T1000 (cell line): Measurements from ENCODE around the gene WAS.

Experiments used
- DNase-seq: peaks from one replicate; lab custom pipeline; 2025; ENCODE audit warnings: mixed read lengths; lab: John Stamatoyannopoulos, UW

WAS gene

GRCh38 chrX:48711929-48712505 is 28.4 kb downstream of the WAS start:
- no peak for DNase-seq

- no peak for DNase-seq
These were observed 30.2 kb downstream of the WAS start for GRCh38 chrX:48713847-48714246.

- no peak for DNase-seq
These were observed 31.0 kb downstream of the WAS start for GRCh38 chrX:48714573-48714972.

GRCh38 chrX:48715072-48715471 is 31.5 kb downstream of the WAS start:
- no peak for DNase-seq

GRCh38 chrX:48715876-48716502 is 32.4 kb downstream of the WAS start:
- no peak for DNase-seq

- no peak for DNase-seq
These were observed 36.4 kb downstream of the WAS start for GRCh38 chrX:48719958-48720357.

- DNase-seq: no peak
These were observed 37.1 kb downstream of the WAS start for GRCh38 chrX:48720577-48721250.

GRCh38 chrX:48721916-48722315 is 38.3 kb downstream of the WAS start:
- DNase-seq: no peak

- DNase-seq: no peak
These were observed 43.0 kb downstream of the WAS start for GRCh38 chrX:48726596-48726995.

- no peak for DNase-seq
These were observed 45.1 kb downstream of the WAS start for GRCh38 chrX:48728653-48729052.

GRCh38 chrX:48736303-48736702 is 52.7 kb downstream of the WAS start:
- no peak for DNase-seq

GRCh38 chrX:48736878-48737212 is 53.2 kb downstream of the WAS start:
- DNase-seq: no peak

- peak; percentile 92 for DNase-seq
These were observed 53.8 kb downstream of the WAS start for GRCh38 chrX:48737213-48737938.

- no peak for DNase-seq
These were observed 54.3 kb downstream of the WAS start for GRCh38 chrX:48737940-48738339.
